Ascending aorta (tissue), 2 donors: ENCODE data around the gene USP1. TPM values are rescaled to one million over a fixed set of nuclear protein-coding genes. Genes with fewer than 3 reads are reported as not detected.

Experiments
- DNase-seq, 2 donors: peaks; one replicate each; pipeline ENCODE4 v3.0.0-alpha.2; 2019; ENCODE audit warnings: low spot score in 2 of 2
- H3K27ac ChIP-seq, 2 donors: fragments of 200-600 bp; sonication (generic); one replicate each; pipeline ENCODE4 v1.5.1; 2016 to 2017; ENCODE audit warnings: mild to moderate bottlenecking in 1 of 2
- H3K27me3 ChIP-seq: fragments of 200-600 bp; sonication (generic); one replicate; pipeline ENCODE4 v1.5.1; 2017
- H3K36me3 ChIP-seq, 2 donors: fragments of 200-600 bp; sonication (generic); one replicate each; pipeline ENCODE4 v1.5.1; 2016
- H3K4me1 ChIP-seq, 2 donors: fragments of 200-600 bp; sonication (generic); one replicate each; pipeline ENCODE4 v1.5.1; 2016 to 2017; ENCODE audit warnings: mild to moderate bottlenecking in 1 of 2
- H3K4me3 ChIP-seq, 2 donors: fragments of 200-600 bp; sonication (generic); one replicate each; pipeline ENCODE4 v1.5.1; 2016 to 2017; ENCODE audit warnings: mild to moderate bottlenecking in 1 of 2
- H3K9me3 ChIP-seq, 2 donors: fragments of 200-600 bp; sonication (generic); one replicate each; pipeline ENCODE4 v1.5.1; 2016
- intact Hi-C: fragments of 100-400 bp; cut with DNase I; formaldehyde crosslinking; loops from one replicate; pipeline ENCODE4 v1.15.1; 2023
- total RNA-seq: library from RNA; depleted of rRNA; stranded (reverse); fragments of >200 nt; gene quantifications from one replicate; pipeline ENCODE4 v1.1.0, GENCODE V29; 2016
- TF ChIP-seq, protein P1 (sequence below), 3 experiments: fragments of 200-600 bp in 2 of 3; fragments of 450-650 bp in 1 of 3; sonication (generic) in 2 of 3; IDR thresholded peaks; one replicate each; pipeline ENCODE4 v1.5.1; 2016 to 2019; ENCODE audit warnings: antibody characterized with exemption in 3 of 3, mild to moderate bottlenecking in 1 of 3, moderate library complexity in 1 of 3

Gene USP1
- total RNA-seq, 1 donor from 2014 or later: 19.4 TPM

DNA sequence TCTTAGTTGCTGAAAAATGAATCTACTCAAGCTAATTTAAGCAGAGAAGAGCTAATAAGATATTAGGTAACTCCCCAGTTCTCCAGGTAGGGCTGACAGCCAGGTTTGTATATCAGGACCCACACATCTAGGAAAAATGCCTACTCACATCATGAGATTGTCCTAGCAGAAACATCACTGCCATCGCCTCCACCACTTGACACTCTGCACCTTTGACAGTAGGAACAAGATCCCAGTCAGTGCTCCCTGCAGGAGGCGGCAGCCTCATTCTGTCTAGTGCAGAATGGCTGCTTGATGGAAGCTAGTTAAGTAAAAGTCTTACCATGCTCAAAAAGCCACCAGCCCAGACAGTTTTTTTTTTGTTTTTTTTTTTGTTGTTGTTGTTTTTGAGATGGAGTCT, 31.6 kb upstream of the USP1 start:
- H3K4me1 ChIP-seq: no peaks in the 10 kb centered on the region
- intact Hi-C loops: no loop called here
- H3K4me3 ChIP-seq: no peak overlapping the region
- DNase-seq: no peak
- no peaks in the 10 kb centered on the region for H3K27me3 ChIP-seq
- TF ChIP-seq, protein P1, sequence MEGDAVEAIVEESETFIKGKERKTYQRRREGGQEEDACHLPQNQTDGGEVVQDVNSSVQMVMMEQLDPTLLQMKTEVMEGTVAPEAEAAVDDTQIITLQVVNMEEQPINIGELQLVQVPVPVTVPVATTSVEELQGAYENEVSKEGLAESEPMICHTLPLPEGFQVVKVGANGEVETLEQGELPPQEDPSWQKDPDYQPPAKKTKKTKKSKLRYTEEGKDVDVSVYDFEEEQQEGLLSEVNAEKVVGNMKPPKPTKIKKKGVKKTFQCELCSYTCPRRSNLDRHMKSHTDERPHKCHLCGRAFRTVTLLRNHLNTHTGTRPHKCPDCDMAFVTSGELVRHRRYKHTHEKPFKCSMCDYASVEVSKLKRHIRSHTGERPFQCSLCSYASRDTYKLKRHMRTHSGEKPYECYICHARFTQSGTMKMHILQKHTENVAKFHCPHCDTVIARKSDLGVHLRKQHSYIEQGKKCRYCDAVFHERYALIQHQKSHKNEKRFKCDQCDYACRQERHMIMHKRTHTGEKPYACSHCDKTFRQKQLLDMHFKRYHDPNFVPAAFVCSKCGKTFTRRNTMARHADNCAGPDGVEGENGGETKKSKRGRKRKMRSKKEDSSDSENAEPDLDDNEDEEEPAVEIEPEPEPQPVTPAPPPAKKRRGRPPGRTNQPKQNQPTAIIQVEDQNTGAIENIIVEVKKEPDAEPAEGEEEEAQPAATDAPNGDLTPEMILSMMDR (IDR thresholded peaks at IDR 0.05): no peak
- no peak overlapping the region for H3K27ac ChIP-seq
- no peaks in the 10 kb centered on the region for H3K9me3 ChIP-seq
- H3K36me3 ChIP-seq: no peaks in the 10 kb centered on the region

DNA sequence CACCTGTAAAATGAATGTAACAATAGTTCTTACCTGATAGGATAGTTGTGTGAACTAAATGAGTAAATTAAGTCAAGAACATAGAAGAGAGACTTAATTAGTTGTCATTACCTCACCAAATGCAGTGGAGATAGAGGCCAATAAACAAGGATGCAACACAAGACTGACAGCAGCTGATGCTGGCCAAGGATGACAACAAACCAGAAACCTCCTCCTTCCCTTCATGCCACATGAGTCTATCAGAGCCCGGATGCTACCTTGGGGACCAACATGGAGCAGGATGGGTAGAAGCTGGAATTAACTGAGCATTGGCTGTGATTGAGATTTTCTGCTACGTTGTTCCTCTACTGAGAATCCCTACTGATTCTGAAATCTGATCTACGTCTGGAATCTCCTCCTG, 30.3 kb upstream of the USP1 start:
- no peaks in the 10 kb centered on the region for H3K9me3 ChIP-seq
- TF ChIP-seq, protein P1 (IDR thresholded peaks at IDR 0.05): no peak
- no peak overlapping the region for H3K4me3 ChIP-seq
- H3K27me3 ChIP-seq: no peaks in the 10 kb centered on the region
- no peaks in the 10 kb centered on the region for H3K36me3 ChIP-seq
- H3K27ac ChIP-seq: no peak overlapping the region
- no peaks in the 10 kb centered on the region for H3K4me1 ChIP-seq
- intact Hi-C loops: loop anchor here (2.0 kb wide), 1 partner anchor 230 kb away; no protein-coding TSS in a partner anchor
- DNase-seq: no peak

DNA sequence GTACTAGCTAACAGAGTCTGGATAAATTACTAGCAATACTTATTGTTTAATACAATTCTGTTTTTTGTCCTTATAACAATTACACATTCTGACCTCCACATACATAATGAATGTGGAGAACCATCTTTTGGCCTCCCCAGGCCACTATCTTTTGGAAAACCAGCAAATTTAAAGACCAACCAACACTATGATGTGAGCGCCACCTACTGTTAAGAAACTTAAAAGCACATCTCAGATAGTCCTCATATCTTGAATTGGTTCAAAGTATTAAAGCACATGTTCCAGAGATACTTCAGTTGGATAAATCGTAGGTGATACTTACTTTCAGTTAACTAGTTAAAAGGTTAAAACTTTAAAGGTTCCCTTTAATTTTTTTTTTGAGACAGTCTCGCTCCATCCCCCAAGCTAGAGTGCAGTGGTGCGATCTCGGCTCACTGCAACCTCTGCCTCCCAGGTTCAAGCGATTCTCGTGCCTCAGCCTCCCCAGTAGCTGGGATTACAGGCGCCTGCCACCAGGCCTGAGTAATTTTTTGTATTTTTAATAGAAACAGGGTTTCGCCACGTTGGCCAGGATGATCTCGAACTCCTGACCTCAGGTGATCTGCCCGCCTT, 29.3 kb upstream of the USP1 start:
- no peaks in the 10 kb centered on the region for H3K27me3 ChIP-seq
- no peak overlapping the region for H3K4me3 ChIP-seq
- H3K4me1 ChIP-seq: no peaks in the 10 kb centered on the region
- H3K36me3 ChIP-seq: no peaks in the 10 kb centered on the region
- intact Hi-C loops: loop anchor here (2.0 kb wide), 1 partner anchor 231 kb away; no protein-coding TSS in a partner anchor
- H3K9me3 ChIP-seq: no peaks in the 10 kb centered on the region
- no peak for DNase-seq
- TF ChIP-seq, protein P1 (IDR thresholded peaks at IDR 0.05): peak; percentile 57 to 80 (median 67)
- H3K27ac ChIP-seq: no peak overlapping the region

DNA sequence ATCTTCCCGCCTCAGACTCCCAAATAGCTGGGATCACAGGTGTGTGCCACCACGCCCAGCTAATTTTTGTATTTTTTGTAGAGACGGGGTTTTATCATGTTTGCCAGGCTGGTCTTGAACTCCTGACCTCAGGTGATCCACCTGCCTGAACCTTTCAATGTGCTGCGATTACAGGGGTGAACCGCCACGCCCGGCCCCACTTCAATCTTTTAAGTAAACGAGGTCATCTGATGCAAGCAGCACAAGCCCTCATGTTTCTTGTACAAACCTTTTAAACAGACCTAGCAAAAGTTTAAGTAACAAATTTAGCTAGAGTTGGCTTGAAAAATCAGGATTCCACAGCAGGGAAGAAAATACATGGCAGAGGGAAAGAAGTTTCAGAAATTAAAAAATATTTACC, 21.2 kb upstream of the USP1 start:
- Histone ChIP-seq H3K36me3 (no peaks in the 10 kb centered on the region), H3K27ac (no peak overlapping the region), H3K27me3 (no peaks in the 10 kb centered on the region), H3K4me3 (no peak overlapping the region), H3K9me3 (no peaks in the 10 kb centered on the region), H3K4me1 (no peaks in the 10 kb centered on the region)
- TF ChIP-seq, protein P1 (IDR thresholded peaks at IDR 0.05): no peak
- no peak for DNase-seq
- intact Hi-C loops: no loop called here

DNA sequence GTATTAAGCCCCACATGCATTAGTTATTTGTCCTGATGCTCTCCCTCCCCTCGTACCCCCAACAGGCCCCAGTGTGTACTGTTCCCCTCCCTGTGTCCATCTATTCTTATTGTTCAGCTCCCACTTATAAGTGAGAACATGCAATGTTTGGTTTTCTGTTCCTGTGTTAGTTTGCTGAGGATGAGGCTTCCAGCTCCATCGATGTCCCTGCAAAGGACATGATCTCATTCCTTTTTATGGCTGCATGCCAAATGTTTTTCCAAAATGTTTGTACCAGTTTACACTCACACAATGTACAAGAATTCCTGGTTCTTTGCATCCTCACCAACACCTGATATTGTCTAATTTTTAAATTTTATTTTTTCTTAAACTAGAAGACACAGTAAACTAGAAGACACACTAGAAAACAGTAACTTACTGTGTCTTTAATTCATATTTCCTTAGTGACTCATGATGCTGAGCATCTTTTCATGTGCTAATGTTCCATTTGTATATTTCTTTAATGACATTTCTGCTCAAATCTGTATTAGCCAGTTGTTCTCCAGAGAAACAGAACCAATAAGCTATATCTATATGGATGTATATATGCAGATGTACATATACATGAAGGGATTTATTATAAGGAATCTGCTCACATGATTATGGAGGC, 19.4 kb upstream of the USP1 start:
- Histone ChIP-seq H3K4me3 (no peak overlapping the region), H3K36me3 (no peaks in the 10 kb centered on the region), H3K4me1 (no peaks in the 10 kb centered on the region), H3K27ac (no peak overlapping the region), H3K27me3 (no peaks in the 10 kb centered on the region), H3K9me3 (no peaks in the 10 kb centered on the region)
- DNase-seq: no peak
- TF ChIP-seq, protein P1 (IDR thresholded peaks at IDR 0.05): no peak
- intact Hi-C loops: no loop called here
